Measurements from ENCODE around the gene GSKIP.
"Not testable (repeated sequence)": the region's sequence is repeated elsewhere in the genome, so short reads cannot be mapped to it uniquely, and the experiment has no call there.

The GSKIP gene

GRCh38 chr14:96341323-96341722, 22.0 kb upstream of the GSKIP start:
- H3K36me3 ChIP-seq (ENCODE audit: low read length): peaks cover 11% of the 10 kb centered on the region; the same call in 1 of the 2 replicates
- no peaks in the 10 kb centered on the region for H3K79me2 ChIP-seq (ENCODE audit: insufficient read depth, low read length)
- TF ChIP-seq CTCF (IDR thresholded peaks at IDR 0.05; ENCODE audit: insufficient read depth, low read length, poor library complexity, severe bottlenecking) (no peak), EZH2phosphoT487 (conservative IDR thresholded peaks at IDR 0.05; ENCODE audit: low read length) (no peak)
- no peaks in the 10 kb centered on the region for H3K9me2 ChIP-seq (replicated peaks; ENCODE audit: insufficient read depth, low read length)
- H3K27me3 ChIP-seq (ENCODE audit: low read length): no peaks in the 10 kb centered on the region
- no peak overlapping the region for H3K4me2 ChIP-seq (ENCODE audit: low read depth, low read length, poor library complexity, severe bottlenecking)
- no peak overlapping the region for H3K9ac ChIP-seq (ENCODE audit: low read length)
- H2AFZ ChIP-seq (ENCODE audit: low read depth, low read length, severe bottlenecking): no peak overlapping the region
- no peaks in the 10 kb centered on the region for H3K9me3 ChIP-seq (ENCODE audit: insufficient read depth, low read length)
- no peak overlapping the region for H3K4me3 ChIP-seq (ENCODE audit: insufficient read depth, low read length, poor library complexity, severe bottlenecking)
- H4K20me1 ChIP-seq (ENCODE audit: low read depth, low read length): no peaks in the 10 kb centered on the region
- no peaks in the 10 kb centered on the region for H3F3A ChIP-seq (ENCODE audit: insufficient read depth)
- H3K27ac ChIP-seq (ENCODE audit: low read depth, low read length): no peak overlapping the region

GRCh38 chr14:96345669-96346068, 17.7 kb upstream of the GSKIP start:
- 0 out of 2 replicates have a peak, but pooled peaks cover 8% of the 10 kb centered on the region for H3K36me3 ChIP-seq (ENCODE audit: low read length)
- TF ChIP-seq CTCF (IDR thresholded peaks at IDR 0.05; ENCODE audit: insufficient read depth, low read length, poor library complexity, severe bottlenecking) (no peak), EZH2phosphoT487 (conservative IDR thresholded peaks at IDR 0.05; ENCODE audit: low read length) (no peak)
- no peaks in the 10 kb centered on the region for H3K9me3 ChIP-seq (ENCODE audit: insufficient read depth, low read length)
- H3K9ac ChIP-seq (ENCODE audit: low read length): no peak overlapping the region
- H3K4me3 ChIP-seq (ENCODE audit: insufficient read depth, low read length, poor library complexity, severe bottlenecking): no peak overlapping the region
- H3K9me2 ChIP-seq (replicated peaks; ENCODE audit: insufficient read depth, low read length): no peaks in the 10 kb centered on the region
- H2AFZ ChIP-seq (ENCODE audit: low read depth, low read length, severe bottlenecking): no peak overlapping the region
- H3K27me3 ChIP-seq (ENCODE audit: low read length): no peaks in the 10 kb centered on the region
- H3K4me2 ChIP-seq (ENCODE audit: low read depth, low read length, poor library complexity, severe bottlenecking): no peak overlapping the region
- no peaks in the 10 kb centered on the region for H3F3A ChIP-seq (ENCODE audit: insufficient read depth)
- no peak overlapping the region for H3K27ac ChIP-seq (ENCODE audit: low read depth, low read length)
- H4K20me1 ChIP-seq (ENCODE audit: low read depth, low read length): no peaks in the 10 kb centered on the region
- H3K79me2 ChIP-seq (ENCODE audit: insufficient read depth, low read length): no peaks in the 10 kb centered on the region; the same call in 1 of the 2 replicates

GRCh38 chr14:96347957-96348356, 15.4 kb upstream of the GSKIP start:
- H3K79me2 ChIP-seq (ENCODE audit: insufficient read depth, low read length): not testable (repeated sequence)

GRCh38 chr14:96349286-96350075, 13.8 kb upstream of the GSKIP start:
- H3K36me3 ChIP-seq (ENCODE audit: low read length): 0 out of 2 replicates have a peak, but pooled peaks cover 5% of the 10 kb centered on the region
- no peak overlapping the region for H3K4me2 ChIP-seq (ENCODE audit: low read depth, low read length, poor library complexity, severe bottlenecking)
- no peaks in the 10 kb centered on the region for H3K27me3 ChIP-seq (ENCODE audit: low read length)
- H2AFZ ChIP-seq (ENCODE audit: low read depth, low read length, severe bottlenecking): no peak overlapping the region
- H3K9ac ChIP-seq (ENCODE audit: low read length): no peak overlapping the region
- H3K9me2 ChIP-seq (replicated peaks; ENCODE audit: insufficient read depth, low read length): no peaks in the 10 kb centered on the region
- peaks cover 4% of the 10 kb centered on the region; the same call in 1 of the 2 replicates for H3K79me2 ChIP-seq (ENCODE audit: insufficient read depth, low read length)
- H3K9me3 ChIP-seq (ENCODE audit: insufficient read depth, low read length): no peaks in the 10 kb centered on the region
- no peak overlapping the region for H3K4me3 ChIP-seq (ENCODE audit: insufficient read depth, low read length, poor library complexity, severe bottlenecking)
- H3K27ac ChIP-seq (ENCODE audit: low read depth, low read length): no peak overlapping the region
- TF ChIP-seq CTCF (IDR thresholded peaks at IDR 0.05; ENCODE audit: insufficient read depth, low read length, poor library complexity, severe bottlenecking) (no peak), EZH2phosphoT487 (conservative IDR thresholded peaks at IDR 0.05; ENCODE audit: low read length) (no peak)
- no peaks in the 10 kb centered on the region for H3F3A ChIP-seq (ENCODE audit: insufficient read depth)
- no peaks in the 10 kb centered on the region for H4K20me1 ChIP-seq (ENCODE audit: low read depth, low read length)

More at GRCh38 chr14:96347957-96348356, 15.4 kb upstream of the GSKIP start:
- not testable (repeated sequence) for H3K27me3 ChIP-seq (ENCODE audit: low read length); H3K9ac ChIP-seq (ENCODE audit: low read length); H3K4me2 ChIP-seq (ENCODE audit: low read depth, low read length, poor library complexity, severe bottlenecking); H3F3A ChIP-seq (ENCODE audit: insufficient read depth); H2AFZ ChIP-seq (ENCODE audit: low read depth, low read length, severe bottlenecking); H4K20me1 ChIP-seq (ENCODE audit: low read depth, low read length); H3K4me3 ChIP-seq (ENCODE audit: insufficient read depth, low read length, poor library complexity, severe bottlenecking); H3K36me3 ChIP-seq (ENCODE audit: low read length); H3K9me3 ChIP-seq (ENCODE audit: insufficient read depth, low read length); H3K9me2 ChIP-seq (replicated peaks; ENCODE audit: insufficient read depth, low read length); H3K27ac ChIP-seq (ENCODE audit: low read depth, low read length)
